Inflammatory macrophage treated with lipopolysaccharide for 1 hour (primary cell): ENCODE data around the gene ADK.
"Not testable (repeated sequence)": the region's sequence is repeated elsewhere in the genome, so short reads cannot be mapped to it uniquely, and the experiment has no call there.

Experiments
- DNase-seq, 2 donors: peaks; one replicate each; pipeline ENCODE4 v3.0.0-alpha.2; 2020 to 2022

Gene ADK

GRCh38 chr10:74150990-74151878, at the start of gene ADK:
Gene ADK (plus strand): TSS chr10:74151221. CDS start chr10:74151279, 58 bp downstream.
- peak in 1 of 2 donors; percentile 97 for DNase-seq

- no peak for DNase-seq
Measured at GRCh38 chr10:74103560-74104258, 47.3 kb upstream of the ADK start.

DNA sequence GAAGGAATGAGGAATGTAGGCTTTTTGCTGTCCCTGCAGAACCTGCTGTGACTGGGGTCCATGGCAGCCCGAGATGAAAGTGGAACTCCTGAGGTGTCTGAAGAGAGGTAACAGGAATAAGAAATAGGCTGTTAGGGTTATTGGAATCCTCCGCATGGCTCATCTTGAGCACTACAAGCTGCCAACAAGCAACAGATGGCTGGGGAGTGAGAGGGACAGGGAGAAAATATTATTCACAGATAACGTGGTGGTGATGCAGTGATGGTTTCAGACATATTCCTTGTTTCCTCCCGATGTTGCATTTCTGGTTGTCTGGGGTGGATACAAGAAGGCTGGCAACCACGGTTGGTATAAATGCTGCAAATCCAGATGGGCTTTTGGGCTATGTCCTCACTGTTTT, 46.5 kb upstream of the ADK start:
- no peak for DNase-seq

- no peak for DNase-seq
Measured at GRCh38 chr10:74104996-74105395, 46.0 kb upstream of the ADK start.

DNA sequence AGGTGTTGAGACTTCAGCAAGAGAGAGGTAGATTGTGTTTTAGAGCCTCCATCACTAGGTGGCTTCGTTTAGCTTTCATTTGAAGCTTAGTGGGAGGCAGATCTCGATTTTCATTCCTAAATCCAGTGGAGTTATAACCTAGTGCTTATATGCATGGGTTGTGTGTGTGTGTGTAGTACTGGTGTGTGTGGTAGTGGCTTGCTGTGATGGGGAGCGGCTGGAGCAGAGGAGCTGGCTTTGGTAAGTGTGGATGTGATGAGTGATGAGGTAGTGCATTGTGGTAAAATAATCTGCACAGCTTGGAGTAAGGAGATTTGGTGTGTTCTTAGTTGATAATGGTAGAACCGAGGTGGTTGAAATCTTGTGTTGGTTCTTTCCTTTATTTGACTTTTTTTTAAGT, 43.6 kb upstream of the ADK start:
- DNase-seq, result no peak

DNA sequence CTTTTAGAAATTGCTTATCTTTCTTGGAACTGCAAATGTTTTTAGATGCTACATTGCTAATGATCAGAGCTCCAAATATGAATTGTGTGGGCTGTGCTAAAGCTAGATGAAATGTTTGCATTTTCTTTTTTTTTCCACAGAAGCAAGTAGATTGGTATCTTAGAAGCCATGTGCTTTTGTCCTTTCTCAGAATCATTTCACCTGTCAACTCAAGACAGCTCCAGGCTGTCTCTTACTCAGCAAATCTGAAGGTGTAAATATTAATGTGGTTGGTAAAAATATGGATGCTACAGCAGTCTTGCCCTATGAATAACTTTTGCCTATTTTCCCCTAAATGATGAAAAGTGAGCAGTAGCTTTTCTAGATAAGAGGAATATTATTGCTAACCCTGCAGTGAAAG, 41.6 kb upstream of the ADK start:
- no peak for DNase-seq

DNA sequence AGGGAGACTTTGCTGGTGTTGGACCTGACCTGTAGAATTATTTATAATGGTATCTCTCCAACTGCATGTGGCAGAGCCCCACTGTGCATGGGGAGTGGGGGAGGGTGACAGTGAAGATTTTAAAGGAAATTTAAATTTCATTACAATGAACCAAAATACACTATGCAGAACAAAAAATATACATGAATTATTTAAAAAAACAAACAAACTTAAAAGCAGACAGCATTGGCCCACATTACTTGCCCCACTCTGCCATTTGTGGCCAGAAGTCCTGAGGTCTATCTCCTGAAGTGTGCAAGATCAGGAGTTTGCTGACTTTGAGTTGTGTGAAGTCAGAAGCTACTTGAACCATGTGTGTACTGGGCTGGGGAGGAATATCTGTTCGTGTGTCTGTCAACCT, 40.9 kb upstream of the ADK start:
- DNase-seq, result no peak

GRCh38 chr10:74111799-74112198, 39.2 kb upstream of the ADK start:
- no peak for DNase-seq

DNA sequence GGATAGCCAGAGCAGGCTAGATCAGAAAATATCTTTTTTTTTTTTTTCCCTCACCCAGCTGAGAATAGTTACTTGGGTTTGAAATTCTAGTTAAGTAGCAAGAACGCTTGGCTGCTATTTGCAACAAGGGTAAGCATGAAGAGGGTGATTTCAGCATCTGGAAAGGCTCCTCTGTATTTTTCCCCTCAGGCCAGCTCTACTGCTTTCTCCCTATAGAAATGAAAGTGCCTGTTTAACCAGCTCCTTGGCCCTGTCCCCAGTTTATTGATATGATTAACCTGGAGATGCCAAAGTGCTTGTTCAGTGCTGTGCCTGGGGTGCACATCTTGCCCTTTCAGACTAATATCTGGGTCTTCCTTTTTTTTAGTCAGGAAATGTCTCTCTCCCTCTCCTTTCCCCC, 37.5 kb upstream of the ADK start:
- no peak for DNase-seq

GRCh38 chr10:74114041-74114448, 37.0 kb upstream of the ADK start:
- DNase-seq, result peak; percentile 19 to 30

GRCh38 chr10:74117738-74118137, 33.3 kb upstream of the ADK start:
- DNase-seq, result no peak

DNA sequence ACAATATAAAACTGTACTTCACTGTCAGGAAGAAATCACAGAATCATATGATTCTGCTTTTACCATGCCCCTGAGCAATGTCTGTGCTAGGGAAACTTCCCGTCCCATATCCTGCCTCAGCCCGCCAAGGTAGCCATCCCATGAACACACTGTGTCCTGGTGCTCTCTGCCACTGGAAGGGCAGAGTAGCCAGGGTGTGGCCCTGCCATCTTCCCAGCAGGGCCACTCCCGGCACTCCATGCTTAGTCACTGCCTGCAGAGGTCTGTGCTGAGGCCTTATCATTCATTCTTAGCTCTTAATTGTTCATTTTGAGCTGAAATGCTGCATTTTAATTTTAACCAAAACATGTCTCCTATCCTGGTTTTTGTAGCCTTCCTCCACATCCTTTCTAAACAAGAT, 32.2 kb upstream of the ADK start:
- no peak for DNase-seq

DNA sequence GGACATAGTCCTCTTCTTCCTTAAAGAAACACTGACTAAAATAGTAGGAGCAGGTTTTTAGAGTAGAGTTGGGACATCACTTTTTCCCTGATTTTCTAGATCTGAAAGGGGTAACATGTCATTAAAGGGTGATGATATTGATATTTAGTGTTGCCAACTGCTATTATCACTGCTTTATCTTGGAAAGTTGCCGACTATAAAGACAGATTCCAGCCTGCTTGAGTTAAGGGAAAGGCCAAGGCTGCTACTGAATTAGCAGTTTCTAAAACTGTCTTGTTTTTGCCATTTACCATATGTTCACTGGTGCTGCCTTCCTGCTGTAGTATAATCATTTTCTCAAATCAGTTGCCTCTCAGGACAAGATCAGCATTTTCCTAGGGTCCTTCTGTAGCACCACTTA, 30.1 kb upstream of the ADK start:
- DNase-seq, result no peak

- DNase-seq, result no peak
Measured at GRCh38 chr10:74121368-74121767, 29.7 kb upstream of the ADK start.

GRCh38 chr10:74122060-74122459, 29.0 kb upstream of the ADK start:
- DNase-seq, result no peak

- peak; percentile 31 to 40 for DNase-seq
Measured at GRCh38 chr10:74123081-74123480, 27.9 kb upstream of the ADK start.

DNA sequence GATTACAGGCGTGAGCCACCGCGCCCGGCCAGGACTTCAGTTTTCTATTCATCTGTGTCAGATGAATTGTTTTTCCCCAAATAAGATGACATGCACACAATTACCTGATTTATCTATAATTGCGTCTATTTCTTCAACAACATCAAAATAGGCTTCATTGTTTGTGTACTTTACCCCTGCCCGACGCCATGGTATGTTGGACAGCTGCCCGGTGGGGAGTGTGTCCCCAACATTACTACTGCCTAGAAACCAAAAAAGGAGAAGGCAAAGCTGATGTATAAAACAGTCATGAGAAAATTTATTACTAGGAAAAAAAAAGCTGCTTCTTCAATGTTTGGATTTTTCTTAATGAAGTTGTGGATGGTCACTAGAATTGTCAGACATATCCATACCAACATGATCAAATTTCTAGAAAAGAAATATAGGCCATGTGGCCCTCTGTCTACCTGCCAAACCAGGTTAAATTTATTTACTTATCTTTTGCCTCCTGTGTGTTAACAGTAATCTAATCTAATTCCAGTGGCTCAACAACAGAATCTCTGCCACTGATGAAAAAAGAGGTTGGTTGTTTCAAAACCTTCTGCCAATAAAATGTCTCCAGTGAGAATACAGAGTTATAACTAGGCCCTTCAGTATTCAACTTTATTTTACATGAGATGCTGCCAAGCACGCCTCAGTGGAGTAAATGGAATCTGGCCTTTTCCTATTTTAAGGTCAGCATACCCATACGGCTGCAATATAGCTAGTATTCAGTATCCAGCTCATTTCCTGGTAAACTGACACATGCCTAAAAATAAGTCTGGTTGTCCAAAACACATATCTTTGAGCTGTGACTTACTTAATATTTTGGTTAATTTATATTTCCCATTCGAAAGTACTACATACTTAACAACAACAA, 16.8 kb upstream of the ADK start:
- DNase-seq, result no peak

DNA sequence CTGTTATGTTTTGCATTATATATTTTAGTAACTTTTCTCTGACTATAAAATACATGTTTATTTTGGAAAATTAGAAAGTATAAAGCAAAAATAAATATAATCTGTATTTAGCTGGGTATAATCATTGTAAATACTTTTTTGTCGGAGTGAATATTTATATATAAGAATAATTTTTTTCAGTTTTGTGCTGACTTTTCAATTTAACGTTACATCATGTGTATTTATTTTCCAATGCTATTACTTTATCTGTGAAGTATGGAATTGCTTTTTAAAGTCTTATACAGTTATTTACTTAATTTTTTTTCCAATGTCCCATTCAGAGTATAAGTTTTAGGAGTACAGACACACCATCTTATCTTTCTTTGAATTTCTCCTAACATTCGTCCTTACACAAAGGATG, 15.6 kb upstream of the ADK start:
- DNase-seq, result no peak

DNA sequence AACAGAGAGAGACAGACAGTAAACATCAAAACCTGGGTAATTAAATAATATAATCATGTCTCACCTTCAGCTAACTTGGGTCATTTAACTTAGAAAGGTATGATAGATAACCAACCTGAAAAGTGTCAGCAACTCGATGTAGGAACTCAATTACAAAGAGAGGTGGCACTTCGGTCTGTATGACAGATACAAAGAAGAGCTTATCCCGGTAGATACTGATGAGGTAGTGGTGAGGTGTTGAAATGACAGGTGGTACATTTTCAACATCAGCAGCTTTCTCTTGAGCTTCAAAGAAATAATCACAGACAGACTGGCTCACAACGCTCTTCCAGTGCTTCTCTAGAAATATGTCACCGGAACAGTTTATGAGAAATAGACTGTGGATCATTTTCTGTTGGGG, 13.0 kb upstream of the ADK start:
- DNase-seq, result no peak

- not testable (repeated sequence) for DNase-seq
Measured at GRCh38 chr10:74138596-74138995, 12.4 kb upstream of the ADK start.

GRCh38 chr10:74139981-74140380, 11.0 kb upstream of the ADK start:
- no peak for DNase-seq

GRCh38 chr10:74140553-74140952, 10.5 kb upstream of the ADK start:
- DNase-seq, result no peak

DNA sequence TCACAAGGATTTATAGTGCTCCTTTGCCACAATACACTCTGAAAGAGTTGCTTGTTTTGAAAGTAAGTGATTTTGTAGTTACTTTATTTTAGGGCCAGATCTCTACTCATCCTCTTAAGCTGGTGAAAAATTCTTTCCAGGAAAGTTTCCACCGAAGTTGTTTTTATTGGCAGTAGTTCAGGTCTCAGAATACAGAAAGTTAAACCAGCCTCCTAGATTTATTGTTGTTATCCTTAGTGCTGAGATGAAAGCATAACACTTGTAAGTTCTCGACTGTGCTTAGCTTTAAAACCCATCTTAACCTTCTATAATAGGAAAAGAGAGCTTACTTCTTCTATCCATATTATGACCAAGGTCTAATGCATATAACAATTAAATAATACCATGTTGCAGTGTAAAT, 5.9 kb upstream of the ADK start:
- DNase-seq, result no peak
